T-helper 9 cell (primary cell): Measurements from ENCODE around the gene C2CD4B.

Experiments
- DNase-seq: peaks from one replicate; pipeline ENCODE4 v3.0.0-alpha.2; 2020
- total RNA-seq, 2 donors: gene quantifications; one replicate each; lab custom pipeline; 2026; lab: John Stamatoyannopoulos, UW

C2CD4B gene
- total RNA-seq: 0 reads per million in 2 donors

- DNase-seq: peak; percentile 4
Measured at GRCh38 chr15:62165104-62165792, at the start of gene C2CD4B. TSS of gene C2CD4B (minus strand) at chr15:62165285. CDS start at chr15:62164984, 301 bp downstream.

- DNase-seq: no peak
Measured at GRCh38 chr15:62212741-62213140, 47.7 kb upstream of the C2CD4B start.

DNA sequence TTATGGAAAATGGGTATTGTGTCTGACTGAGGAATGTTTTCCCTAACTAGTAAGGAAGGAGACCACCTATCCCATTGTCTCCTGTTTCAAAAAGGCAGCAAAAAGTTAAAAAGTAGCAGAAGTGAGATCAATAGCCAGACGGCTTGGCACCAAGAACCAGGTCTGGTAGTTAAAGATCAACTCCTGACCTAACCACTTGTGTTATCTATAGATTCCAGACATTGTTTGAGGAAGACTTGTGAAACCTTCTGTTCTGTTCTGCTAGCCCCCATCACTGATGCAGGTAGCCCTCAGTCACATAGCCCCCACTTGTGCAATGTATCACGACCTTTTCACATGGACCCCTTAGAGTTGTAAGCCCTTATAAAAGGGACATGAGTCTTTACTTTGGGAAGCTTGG is 46.3 kb upstream of the C2CD4B start:
- DNase-seq: no peak

- DNase-seq: no peak
Measured at GRCh38 chr15:62209821-62210220, 44.7 kb upstream of the C2CD4B start.

- no peak for DNase-seq
Measured at GRCh38 chr15:62209322-62209721, 44.2 kb upstream of the C2CD4B start.

DNA sequence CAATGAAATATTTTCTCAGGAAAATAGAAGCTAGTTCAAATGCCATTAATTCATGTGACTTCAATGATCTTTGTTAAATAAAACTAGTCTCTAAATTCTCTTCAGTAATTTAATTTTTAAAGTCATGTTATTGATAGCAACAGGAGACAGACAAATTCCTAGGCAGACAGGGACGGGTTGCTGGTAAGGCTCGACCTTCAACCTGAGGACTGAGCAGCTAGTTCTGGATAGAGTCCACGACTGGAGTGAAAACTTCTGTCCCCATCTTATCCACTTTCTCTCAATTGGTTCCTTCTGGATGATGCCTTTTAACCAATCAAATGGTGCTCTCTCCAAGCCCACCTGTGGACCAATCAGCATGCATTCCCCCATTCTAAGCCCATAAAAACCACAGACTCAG is 43.8 kb upstream of the C2CD4B start:
- no peak for DNase-seq

- no peak for DNase-seq
Measured at GRCh38 chr15:62208367-62208766, 43.3 kb upstream of the C2CD4B start.

DNA sequence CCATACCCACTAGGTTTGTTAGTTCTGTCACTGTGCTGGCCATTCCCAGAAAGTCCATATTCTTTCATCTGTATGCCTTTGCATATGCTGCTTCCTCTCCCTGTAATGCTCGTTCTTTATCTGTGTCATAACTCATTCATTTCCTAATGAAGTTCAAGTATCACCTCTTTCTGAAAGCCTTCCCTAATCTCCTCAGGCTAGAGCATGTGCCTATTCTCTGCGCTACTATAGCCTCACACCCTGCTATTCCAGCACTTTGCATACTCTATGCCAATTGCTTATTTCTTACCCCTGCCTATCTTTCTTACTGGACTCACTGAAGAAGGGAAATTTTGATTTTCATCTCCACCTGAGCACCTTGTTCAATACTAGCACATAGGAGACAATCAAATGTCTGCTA is 25.6 kb upstream of the C2CD4B start:
- DNase-seq: no peak

DNA sequence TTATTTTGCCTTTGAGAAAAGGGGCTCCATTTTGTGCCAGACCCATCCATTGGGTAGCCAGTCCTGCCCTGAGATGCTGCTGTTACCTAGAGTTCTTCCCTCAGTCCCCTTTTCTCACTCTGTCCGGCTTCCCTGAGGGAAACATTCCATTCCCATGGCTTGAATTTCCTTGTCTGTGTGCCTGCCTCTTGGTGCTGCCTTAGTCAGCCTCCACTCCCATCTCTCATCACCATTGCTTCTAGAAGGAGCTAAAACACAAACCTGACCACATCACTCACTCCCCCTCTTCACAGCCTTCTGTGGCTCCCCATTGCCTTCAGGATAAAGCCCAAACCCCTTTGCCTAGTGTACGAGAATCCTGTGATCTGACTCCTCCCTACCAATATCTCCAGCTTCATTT is 25.2 kb upstream of the C2CD4B start:
- no peak for DNase-seq

DNA sequence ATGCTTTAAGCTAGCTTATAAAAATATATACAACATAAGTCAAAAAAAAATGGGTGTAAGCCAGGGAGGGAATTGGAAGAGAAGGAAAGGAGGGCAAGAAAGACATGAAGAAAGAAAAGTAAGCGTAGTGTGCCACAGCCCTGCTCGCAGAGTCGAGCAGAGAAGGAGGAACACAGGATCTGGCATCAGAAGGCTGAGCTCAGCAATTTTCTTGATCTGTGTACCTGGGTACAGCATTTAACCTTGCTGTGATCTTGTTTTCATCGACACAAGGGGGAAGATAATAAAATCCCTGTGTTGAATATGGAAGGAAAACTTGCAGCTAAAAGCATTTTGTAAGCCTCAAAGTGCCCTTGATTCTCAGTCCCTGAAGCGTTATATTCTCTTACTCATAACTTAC is 23.7 kb upstream of the C2CD4B start:
- DNase-seq: no peak

DNA sequence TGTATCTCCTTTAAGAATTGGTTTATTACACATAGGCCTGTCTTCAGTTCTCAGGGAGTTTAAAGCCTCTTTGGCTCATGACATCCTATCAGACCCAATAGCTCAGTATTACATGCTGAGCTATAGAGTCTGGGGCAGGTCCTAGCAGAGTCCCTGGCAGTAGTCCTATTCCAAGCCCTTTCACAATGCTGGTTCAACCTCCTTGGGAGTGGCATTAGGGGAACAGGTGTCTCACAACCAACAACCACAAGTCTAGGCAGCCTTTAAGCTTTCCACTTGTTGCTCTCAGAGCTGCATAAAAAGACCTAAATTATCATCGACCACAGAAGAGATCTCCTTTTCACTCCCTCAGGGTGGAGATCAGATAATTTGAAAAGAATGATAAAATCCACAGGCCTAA is 22.8 kb upstream of the C2CD4B start:
- no peak for DNase-seq

DNA sequence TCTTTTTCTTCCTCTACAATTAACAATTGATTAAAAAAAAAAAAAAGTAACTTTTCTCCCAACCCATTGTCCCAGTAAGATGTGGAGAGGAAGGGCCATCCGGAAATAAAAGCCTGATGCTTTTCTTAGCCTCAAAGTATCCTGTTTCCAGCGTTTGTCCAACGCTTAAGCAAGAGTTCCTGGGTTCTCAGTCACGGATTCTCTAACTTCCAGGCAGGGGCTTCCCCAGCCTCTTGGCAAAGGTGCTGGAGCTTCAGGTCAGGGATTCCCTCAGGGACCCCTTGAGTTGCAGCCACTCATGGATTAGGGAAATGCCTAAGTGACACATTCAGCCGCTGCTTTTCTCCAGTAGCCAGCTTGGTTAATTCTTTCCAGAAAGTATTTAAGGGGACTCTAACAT is 22.3 kb upstream of the C2CD4B start:
- no peak for DNase-seq

DNA sequence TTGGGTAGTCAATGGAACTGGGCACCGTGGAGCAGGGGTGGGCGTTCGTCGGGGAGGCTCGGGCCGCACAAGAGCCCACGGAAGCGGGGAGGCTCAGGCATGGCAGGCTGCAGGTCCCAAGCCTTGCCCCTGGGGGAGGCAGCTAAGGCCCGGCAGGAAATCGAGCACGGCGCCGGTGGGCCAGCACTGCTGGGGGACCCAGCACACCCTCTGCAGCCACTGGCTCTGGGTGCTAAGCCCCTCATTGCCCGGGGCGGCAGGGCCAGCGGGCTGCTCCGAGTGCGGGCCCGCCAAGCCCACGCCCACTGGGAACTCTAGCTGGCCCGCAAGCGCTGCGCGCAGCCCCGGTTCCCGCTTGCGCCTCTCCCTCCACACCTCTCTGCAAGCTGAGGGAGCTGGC is 21.5 kb upstream of the C2CD4B start:
- DNase-seq: no peak

- no peak for DNase-seq
Measured at GRCh38 chr15:62183130-62183529, 18.0 kb upstream of the C2CD4B start.

DNA sequence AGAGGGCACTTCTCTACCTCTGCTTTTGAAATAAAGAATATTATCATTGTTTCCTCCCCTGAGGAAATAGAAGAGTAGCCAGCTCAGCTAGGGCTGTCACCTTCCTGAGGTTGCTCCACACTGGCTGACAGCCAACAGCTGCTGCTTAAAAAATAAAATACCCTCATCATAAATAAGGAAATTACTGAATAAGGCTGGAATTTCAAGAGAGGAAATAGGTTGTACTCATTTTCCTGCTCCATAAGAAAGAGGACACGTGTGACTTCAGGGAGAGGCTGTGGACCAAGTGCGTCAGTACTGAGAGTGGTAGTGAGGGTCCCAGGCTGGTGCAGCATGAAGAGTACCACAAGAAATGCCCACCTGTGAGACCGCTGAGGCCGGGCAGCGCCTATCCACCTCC is 8.1 kb upstream of the C2CD4B start:
- DNase-seq: no peak

DNA sequence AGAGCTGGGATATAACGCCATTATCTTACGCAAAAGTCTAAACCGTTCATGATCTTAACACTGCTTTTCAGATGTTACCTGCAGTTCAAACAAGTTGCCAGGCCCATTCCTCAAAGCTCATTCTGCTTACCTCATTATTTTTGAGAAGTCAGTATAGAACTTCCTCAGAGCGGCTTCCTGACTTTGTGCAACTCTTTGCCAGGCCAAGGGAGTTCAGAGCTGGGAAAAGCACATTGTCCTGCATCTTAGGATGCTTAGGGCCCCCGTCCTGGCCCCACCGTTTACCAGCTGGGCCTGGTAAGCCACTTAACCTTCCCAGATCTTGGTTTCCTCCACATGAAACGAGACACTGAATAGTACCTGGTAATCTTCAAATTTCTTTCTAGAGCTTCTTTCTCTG is 6.8 kb upstream of the C2CD4B start:
- no peak for DNase-seq

GRCh38 chr15:62165793-62166375 is 799 bp upstream of the C2CD4B start:
- no peak for DNase-seq

GRCh38 chr15:62164396-62165103 is 535 bp downstream of the C2CD4B start:
- DNase-seq: no peak

GRCh38 chr15:62164014-62164395 is 1.1 kb downstream of the C2CD4B start:
- DNase-seq: no peak

- DNase-seq: no peak
Measured at GRCh38 chr15:62163397-62164013, 1.6 kb downstream of the C2CD4B start.

GRCh38 chr15:62153228-62153627 is 11.9 kb downstream of the C2CD4B start:
- DNase-seq: no peak

DNA sequence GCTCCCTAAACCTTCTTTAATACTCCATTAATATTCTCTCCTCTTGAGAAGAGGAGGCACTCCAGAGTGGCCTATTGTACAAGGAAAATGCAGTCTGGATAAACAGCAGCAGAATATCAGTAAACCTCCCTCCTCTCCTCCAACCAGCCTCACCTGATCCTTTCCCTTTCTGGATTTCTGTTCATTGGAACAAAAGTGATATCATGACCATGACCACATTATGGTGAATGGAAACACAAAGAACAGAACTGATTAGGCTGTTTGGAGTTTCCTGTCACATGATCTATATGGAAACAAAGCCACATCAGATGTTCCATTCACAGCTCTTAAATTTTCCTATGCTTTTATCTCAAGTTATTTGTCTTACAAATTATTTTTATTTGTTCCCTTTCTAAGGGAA is 14.6 kb downstream of the C2CD4B start:
- DNase-seq: no peak

- no peak for DNase-seq
Measured at GRCh38 chr15:62149729-62150128, 15.4 kb downstream of the C2CD4B start.

DNA sequence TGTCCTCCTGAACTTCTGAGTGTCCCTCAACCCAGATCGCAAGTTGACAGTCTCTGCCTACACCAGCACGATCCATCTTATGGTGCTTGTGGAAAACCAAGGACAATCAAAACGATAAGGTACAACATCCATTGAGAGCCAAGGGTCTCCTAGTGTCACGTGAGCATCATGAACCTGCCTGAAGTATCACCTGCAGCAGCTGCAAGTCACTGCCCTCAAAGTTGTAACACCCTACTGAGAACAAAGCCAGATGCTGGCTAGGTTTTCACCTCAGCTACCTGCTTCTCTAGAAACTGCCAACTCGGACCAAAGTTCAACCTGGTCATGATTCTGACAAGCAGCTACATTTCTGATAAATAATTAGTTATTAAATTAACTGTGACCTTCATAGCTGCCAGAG is 17.5 kb downstream of the C2CD4B start:
- DNase-seq: no peak
